Measurements from ENCODE around the gene CNTNAP2.

DNA sequence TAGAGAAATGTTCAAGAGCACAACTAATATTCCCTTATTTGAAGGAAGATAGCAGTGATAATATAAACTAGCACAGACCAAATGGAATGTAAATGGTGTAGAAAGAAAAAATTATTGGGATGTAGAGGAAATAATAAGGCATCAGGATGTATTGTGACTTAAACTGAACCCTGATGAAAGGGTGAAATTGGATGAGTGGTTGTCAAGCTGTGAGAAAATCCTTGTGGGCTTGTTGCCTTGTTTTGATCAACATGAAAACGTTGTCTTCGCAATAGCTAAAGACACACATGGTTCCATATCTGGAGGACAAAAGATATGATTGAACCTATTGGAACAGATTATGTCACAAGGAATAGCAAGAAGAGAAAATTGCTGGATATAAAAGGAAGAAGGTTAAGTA is 40.3 kb upstream of the CNTNAP2 start:
- TF ChIP-seq, protein P1, sequence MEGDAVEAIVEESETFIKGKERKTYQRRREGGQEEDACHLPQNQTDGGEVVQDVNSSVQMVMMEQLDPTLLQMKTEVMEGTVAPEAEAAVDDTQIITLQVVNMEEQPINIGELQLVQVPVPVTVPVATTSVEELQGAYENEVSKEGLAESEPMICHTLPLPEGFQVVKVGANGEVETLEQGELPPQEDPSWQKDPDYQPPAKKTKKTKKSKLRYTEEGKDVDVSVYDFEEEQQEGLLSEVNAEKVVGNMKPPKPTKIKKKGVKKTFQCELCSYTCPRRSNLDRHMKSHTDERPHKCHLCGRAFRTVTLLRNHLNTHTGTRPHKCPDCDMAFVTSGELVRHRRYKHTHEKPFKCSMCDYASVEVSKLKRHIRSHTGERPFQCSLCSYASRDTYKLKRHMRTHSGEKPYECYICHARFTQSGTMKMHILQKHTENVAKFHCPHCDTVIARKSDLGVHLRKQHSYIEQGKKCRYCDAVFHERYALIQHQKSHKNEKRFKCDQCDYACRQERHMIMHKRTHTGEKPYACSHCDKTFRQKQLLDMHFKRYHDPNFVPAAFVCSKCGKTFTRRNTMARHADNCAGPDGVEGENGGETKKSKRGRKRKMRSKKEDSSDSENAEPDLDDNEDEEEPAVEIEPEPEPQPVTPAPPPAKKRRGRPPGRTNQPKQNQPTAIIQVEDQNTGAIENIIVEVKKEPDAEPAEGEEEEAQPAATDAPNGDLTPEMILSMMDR (conservative IDR thresholded peaks at IDR 0.05 in 1 of 2, IDR thresholded peaks at IDR 0.05 in 1 of 2; ENCODE audit: low read depth in 1 of 2, low read length in 2 of 2): no peak
- TF ChIP-seq EZH2 (IDR thresholded peaks at IDR 0.05; ENCODE audit: low read length, missing control alignments): no peak

Measured in fibroblast of lung (primary cell).